Peyer's patch (tissue), 4 donors: ENCODE data around the gene LIPJ. TPM values are rescaled to one million over a fixed set of nuclear protein-coding genes. Genes with fewer than 3 reads are reported as not detected.

Experiments used
- DNase-seq, 3 donors: peaks; one replicate each; pipeline ENCODE4 v3.0.0-alpha.2; 2017 to 2019
- H3K27ac ChIP-seq, 4 donors: fragments of 200-600 bp; sonication (generic); one replicate each; pipeline ENCODE4 v1.5.1; 2016 to 2019
- H3K27me3 ChIP-seq, 2 donors: fragments of 200-600 bp; sonication (generic); one replicate each; pipeline ENCODE4 v1.5.1; 2019
- H3K36me3 ChIP-seq, 3 donors: fragments of 200-600 bp; sonication (generic); one replicate each; pipeline ENCODE4 v1.5.1; 2016 to 2019
- H3K4me1 ChIP-seq, 4 donors: fragments of 200-600 bp; sonication (generic); one replicate each; pipeline ENCODE4 v1.5.1; 2016 to 2019
- H3K4me3 ChIP-seq, 4 donors: fragments of 200-600 bp; sonication (generic); 1 replicate in 3 of 4; 2 replicates in 1 of 4; pipeline ENCODE4 v1.5.1; 2016 to 2019; ENCODE audit warnings: mild to moderate bottlenecking in 1 of 4
- H3K9me3 ChIP-seq, 4 donors: fragments of 200-600 bp; sonication (generic); one replicate each; pipeline ENCODE4 v1.5.1; 2016 to 2019; ENCODE audit warnings: mild to moderate bottlenecking in 1 of 4
- CTCF ChIP-seq, 6 experiments: fragments of 450-650 bp in 4 of 6; fragments of 200-600 bp in 2 of 6; sonication (generic) in 1 of 6; IDR thresholded peaks; one replicate each; pipeline ENCODE4 v1.5.1; 2017 to 2019; ENCODE audit warnings: antibody characterized with exemption in 6 of 6, mild to moderate bottlenecking in 3 of 6, moderate library complexity in 1 of 6
- POLR2A ChIP-seq, 2 donors: fragments of 450-650 bp; IDR thresholded peaks; one replicate each; pipeline ENCODE4 v1.5.1; 2017; ENCODE audit warnings: antibody characterized with exemption in 2 of 2, mild to moderate bottlenecking in 2 of 2, moderate library complexity in 2 of 2
- total RNA-seq, 4 donors: library from RNA; depleted of rRNA; stranded (reverse); fragments of >200 nt; gene quantifications; one replicate each; pipeline ENCODE4 v1.1.0, GENCODE V29; 2016

The LIPJ gene
- total RNA-seq, 4 donors from 2014 or later = not detected

- Histone ChIP-seq H3K27ac (no peak overlapping the region), H3K36me3 (no peaks in the 10 kb centered on the region), H3K4me1 (no peaks in the 10 kb centered on the region), H3K4me3 (no peak overlapping the region), H3K9me3 (no peaks in the 10 kb centered on the region), H3K27me3 (no peaks in the 10 kb centered on the region)
- no peak for DNase-seq
- TF ChIP-seq POLR2A (IDR thresholded peaks at IDR 0.05) = no peak
- no peak for TF ChIP-seq CTCF (IDR thresholded peaks at IDR 0.05)
Observed at GRCh38 chr10:88544140-88544870, 42.3 kb upstream of the LIPJ start.

DNA sequence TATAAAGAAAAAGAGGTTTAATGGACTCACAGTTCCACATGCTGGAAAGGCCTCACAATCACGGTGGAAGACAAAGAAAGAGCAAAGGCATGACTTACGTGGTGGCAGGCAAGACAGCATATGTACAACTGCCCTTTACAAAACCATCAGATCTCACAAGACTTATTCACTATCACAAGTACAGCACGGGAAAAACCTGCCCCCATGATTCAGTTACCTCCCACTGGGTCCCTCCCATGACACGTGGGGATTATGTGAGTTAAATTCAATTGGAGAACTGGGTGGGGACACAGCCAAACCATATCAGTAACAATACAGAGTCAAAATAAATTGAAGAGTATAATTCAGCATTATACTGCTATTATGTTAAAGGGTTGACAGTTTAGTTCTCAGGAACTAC, 41.2 kb upstream of the LIPJ start:
- Histone ChIP-seq H3K27ac (no peak overlapping the region), H3K4me3 (no peak overlapping the region), H3K36me3 (no peaks in the 10 kb centered on the region), H3K9me3 (no peaks in the 10 kb centered on the region), H3K4me1 (no peaks in the 10 kb centered on the region), H3K27me3 (no peaks in the 10 kb centered on the region)
- TF ChIP-seq POLR2A (IDR thresholded peaks at IDR 0.05) = no peak
- TF ChIP-seq CTCF (IDR thresholded peaks at IDR 0.05) = no peak
- no peak for DNase-seq

GRCh38 chr10:88546497-88546896, 40.1 kb upstream of the LIPJ start:
- DNase-seq = no peak
- H3K4me3 ChIP-seq = no peak overlapping the region
- no peaks in the 10 kb centered on the region for H3K36me3 ChIP-seq
- no peaks in the 10 kb centered on the region for H3K4me1 ChIP-seq
- no peak for TF ChIP-seq CTCF (IDR thresholded peaks at IDR 0.05)
- no peak for TF ChIP-seq POLR2A (IDR thresholded peaks at IDR 0.05)
- H3K27ac ChIP-seq = no peak overlapping the region
- H3K27me3 ChIP-seq = no peaks in the 10 kb centered on the region
- H3K9me3 ChIP-seq = no peaks in the 10 kb centered on the region

- H3K27ac ChIP-seq = no peak overlapping the region
- H3K36me3 ChIP-seq = no peaks in the 10 kb centered on the region
- TF ChIP-seq CTCF (IDR thresholded peaks at IDR 0.05) (no peak), POLR2A (IDR thresholded peaks at IDR 0.05) (no peak)
Observed at GRCh38 chr10:88551246-88551645, 35.3 kb upstream of the LIPJ start.

DNA sequence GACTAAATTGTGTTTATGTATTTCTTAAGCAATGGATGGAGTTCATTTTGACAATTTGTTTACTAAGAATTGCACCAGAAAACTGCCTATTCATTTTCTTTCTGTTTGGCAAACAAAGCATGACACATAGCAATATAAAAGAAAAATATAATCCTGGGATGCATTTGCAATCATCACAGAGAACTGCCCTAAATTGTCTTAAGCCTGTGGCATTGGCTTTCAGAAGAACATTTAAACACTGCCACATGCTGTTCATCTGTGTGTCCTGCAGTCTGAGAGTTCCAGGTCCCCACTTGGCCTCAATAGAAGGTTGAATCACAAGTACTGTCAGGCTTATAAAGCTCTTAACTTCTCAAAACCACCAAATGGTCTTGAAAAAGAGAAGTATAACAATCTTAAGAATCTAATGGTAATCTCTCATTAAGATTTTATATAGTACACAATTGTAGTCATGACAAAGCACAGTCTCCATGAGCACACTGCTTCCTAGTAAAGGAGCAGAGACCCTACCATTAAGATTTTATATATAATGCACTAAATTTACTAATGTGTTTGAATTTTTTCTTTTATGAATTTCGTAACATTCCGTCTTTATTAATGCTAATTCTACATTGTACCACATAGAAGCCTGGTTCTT, 33.3 kb upstream of the LIPJ start:
- TF ChIP-seq CTCF (IDR thresholded peaks at IDR 0.05) = peak; percentile 41 to 90 (median 80)
- no peak for TF ChIP-seq POLR2A (IDR thresholded peaks at IDR 0.05)

More at GRCh38 chr10:88551246-88551645, 35.3 kb upstream of the LIPJ start:
- Histone ChIP-seq H3K27me3 (no peaks in the 10 kb centered on the region), H3K4me1 (no peaks in the 10 kb centered on the region), H3K9me3 (no peaks in the 10 kb centered on the region), H3K4me3 (no peak overlapping the region)
- DNase-seq = no peak

More for the DNA sequence above, 33.3 kb upstream of the LIPJ start:
- DNase-seq = peak in 2 of 3 donors; percentile 22 to 74
- no peaks in the 10 kb centered on the region for H3K27me3 ChIP-seq
- no peak overlapping the region for H3K27ac ChIP-seq
- H3K4me3 ChIP-seq = no peak overlapping the region
- no peaks in the 10 kb centered on the region for H3K36me3 ChIP-seq
- no peaks in the 10 kb centered on the region for H3K4me1 ChIP-seq
- H3K9me3 ChIP-seq = no peaks in the 10 kb centered on the region
